Right lobe of liver (tissue), 4 donors: ENCODE data around the gene CAPRIN1.

ENCODE experiments used
- POLR2A ChIP-seq: fragments of 450-650 bp; IDR thresholded peaks from one replicate; pipeline ENCODE4 v1.6.1; 2017; ENCODE audit warnings: antibody characterized with exemption, mild to moderate bottlenecking
- TF ChIP-seq, protein P1 (sequence below), 4 donors: fragments of 200-600 bp in 3 of 4; fragments of 450-650 bp in 1 of 4; IDR thresholded peaks; one replicate each; pipeline versions ENCODE4 v1.5.1 to v1.8.0; 2016 to 2022; ENCODE audit warnings: antibody characterized with exemption in 4 of 4, mild to moderate bottlenecking in 2 of 4
- donor health status: DM: no; HTN: no; CAD: no.
- donor health status: DM: no; HTN: no; CAD: no.
- donor health status: DM: no; HTN: yes; CAD: no.

DNA sequence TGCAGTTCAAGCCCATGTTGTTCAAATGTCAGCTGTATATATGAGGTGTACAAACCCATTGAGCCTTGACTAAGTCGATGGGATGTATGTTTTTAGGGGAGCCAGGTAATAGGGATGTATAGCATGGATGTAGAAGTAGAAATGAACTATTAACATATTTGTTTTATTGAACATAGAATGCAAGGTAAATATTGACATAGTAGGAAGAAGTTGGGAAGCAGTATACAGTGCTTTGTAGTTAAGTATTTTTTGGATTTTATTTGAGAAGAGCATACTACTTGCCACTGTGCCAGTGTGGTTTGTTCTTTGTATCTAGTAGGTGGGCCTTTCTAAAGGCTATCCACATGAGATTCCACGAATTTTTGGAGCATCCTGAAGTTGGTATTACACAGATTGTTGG lies 33.1 kb downstream of the CAPRIN1 start:
- TF ChIP-seq, protein P1, sequence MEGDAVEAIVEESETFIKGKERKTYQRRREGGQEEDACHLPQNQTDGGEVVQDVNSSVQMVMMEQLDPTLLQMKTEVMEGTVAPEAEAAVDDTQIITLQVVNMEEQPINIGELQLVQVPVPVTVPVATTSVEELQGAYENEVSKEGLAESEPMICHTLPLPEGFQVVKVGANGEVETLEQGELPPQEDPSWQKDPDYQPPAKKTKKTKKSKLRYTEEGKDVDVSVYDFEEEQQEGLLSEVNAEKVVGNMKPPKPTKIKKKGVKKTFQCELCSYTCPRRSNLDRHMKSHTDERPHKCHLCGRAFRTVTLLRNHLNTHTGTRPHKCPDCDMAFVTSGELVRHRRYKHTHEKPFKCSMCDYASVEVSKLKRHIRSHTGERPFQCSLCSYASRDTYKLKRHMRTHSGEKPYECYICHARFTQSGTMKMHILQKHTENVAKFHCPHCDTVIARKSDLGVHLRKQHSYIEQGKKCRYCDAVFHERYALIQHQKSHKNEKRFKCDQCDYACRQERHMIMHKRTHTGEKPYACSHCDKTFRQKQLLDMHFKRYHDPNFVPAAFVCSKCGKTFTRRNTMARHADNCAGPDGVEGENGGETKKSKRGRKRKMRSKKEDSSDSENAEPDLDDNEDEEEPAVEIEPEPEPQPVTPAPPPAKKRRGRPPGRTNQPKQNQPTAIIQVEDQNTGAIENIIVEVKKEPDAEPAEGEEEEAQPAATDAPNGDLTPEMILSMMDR (IDR thresholded peaks at IDR 0.05) = no peak
- TF ChIP-seq POLR2A = no peak
